Measurements from ENCODE around the gene CPD.

GRCh38 chr17:30429155-30429554 is 50.4 kb downstream of the CPD start:
- no peak for TF ChIP-seq CTCF (IDR thresholded peaks at IDR 0.05; ENCODE audit: low read depth, low read length)
- no peak for TF ChIP-seq EZH2phosphoT487 (IDR thresholded peaks at IDR 0.05; ENCODE audit: low read depth)

Data from OCI-LY3 (cell line).